ENCODE measurements around the gene RTP3. TPM values are rescaled to one million over a fixed set of nuclear protein-coding genes. Genes with fewer than 3 reads are reported as not detected.

Gene RTP3
- total RNA-seq, 1 experiment from 2014 or later = not detected

DNA sequence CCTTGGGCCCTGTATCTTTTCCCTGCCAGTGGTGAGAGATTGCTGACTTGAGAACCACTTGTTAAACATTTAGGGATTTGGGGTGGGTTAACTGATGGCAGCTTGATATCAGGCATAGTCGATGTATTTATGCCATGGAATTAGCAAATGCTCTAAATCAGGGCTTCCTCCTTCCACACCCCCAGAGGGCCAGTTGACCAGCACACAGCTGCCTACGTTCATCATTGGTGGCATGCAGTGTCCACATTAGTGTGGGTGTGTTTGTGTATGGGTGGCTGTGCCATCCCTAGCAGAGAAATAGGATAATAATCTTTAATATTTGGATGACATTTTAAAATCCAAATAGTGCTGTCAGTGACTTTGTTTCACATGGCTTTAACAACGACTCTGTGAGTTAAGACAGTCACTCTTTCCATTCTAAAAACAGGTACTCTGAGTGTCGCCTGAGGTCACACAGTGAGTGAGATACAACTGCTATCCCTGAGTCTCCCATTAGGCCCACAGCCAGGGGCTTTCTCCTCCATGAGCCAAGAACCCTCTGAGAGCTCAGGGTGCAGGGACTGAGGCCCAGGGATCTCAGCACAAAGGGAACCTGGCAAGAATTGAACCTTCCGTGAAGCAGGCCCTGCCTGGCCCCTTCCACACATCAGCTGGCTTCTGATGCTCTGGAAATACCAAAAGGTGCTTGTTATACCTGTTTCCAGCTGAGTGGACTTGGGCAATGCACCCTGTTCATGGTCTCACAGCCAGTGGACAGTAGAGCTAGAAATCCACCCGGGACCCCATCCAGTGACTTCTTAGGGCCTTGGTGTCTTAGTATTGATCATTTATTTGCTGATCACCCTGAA lies 28.8 kb upstream of the RTP3 start:
- DNase-seq (ENCODE audit: low read depth) = no peak

- DNase-seq (ENCODE audit: low read depth) = no peak
Measured at GRCh38 chr3:46469680-46470357, 28.0 kb upstream of the RTP3 start.

DNA sequence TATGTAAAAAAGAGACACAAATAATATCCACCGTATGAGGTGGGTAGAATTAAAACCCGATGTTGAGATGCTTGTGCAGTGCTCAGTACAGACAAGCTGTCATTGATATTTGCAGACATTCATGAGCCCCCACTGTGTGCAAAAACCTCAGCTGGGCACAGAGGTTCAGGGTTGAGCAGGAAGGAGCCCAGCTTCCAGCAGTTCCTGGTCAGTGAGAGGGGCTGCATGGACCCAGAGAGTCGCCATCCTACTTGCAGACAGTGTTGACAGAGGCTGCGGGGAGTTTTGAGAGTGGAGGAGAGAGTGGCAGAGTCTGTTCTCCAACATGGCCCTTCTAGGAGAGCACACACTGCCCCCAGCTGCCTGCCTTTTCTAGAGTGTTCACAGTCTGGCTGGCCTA lies 26.9 kb upstream of the RTP3 start:
- DNase-seq (ENCODE audit: low read depth) = no peak

GRCh38 chr3:46471371-46471914 lies 26.3 kb upstream of the RTP3 start:
- no peak for DNase-seq (ENCODE audit: low read depth)

DNA sequence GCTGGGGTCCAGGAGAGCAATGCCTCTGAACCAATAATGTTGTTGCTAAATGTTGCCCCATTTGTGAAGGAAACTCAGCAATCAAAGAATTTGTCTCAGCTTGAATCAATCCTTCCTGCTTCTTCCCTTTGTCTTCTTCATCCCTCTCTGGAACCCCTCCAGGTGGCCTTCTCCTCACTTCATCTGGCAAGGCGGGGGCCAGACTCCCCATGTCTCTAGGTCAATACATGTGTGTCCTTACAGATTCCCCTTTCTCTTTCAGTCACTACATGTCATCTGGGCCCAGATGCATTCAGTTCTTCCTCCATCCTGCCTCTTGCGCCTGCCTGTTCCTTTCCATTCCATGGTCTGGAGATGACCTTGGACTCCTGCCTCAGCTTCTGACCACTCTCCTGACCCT lies 25.0 kb upstream of the RTP3 start:
- no peak for DNase-seq (ENCODE audit: low read depth)

DNA sequence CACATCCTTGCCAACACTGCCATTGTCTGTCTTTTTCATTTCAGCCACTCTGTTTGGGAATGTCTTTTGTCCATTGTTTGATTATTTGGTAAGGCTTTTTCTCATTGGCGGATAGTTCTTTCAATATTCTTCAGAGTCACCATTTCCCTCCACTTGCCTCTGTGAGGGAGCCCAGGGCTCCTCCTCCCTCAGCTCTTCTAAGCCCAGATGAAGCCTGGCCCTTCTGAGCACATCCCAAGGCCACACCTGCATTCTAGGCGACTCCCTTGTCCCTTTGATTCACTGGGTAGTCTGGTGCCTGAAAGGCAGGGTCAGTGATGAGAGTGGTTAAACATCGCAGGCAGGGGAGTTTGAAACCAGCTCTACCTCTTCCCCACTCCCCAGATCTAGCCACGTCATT lies 20.6 kb upstream of the RTP3 start:
- no peak for DNase-seq (ENCODE audit: low read depth)

DNA sequence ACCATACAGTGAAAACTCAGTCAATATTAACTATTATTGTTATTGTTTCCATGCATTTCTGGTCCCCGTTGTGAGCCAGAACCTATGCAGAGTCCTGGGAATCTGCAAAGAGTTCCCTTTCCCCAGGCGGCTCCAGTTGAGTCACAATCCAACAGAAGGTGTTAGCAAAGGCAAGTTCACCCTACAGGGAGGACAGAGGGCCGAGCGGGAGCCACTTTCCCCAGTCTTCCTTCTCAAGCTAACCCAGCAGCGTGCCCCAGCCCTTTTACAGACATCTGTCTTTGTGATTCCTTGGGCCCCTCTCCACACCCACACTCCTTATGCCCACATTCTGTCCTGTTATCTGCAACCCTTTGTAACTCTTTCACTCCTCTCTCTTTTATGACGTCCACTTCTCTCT lies 20.0 kb upstream of the RTP3 start:
- no peak for DNase-seq (ENCODE audit: low read depth)

- no peak for DNase-seq (ENCODE audit: low read depth)
Measured at GRCh38 chr3:46478341-46478740, 19.4 kb upstream of the RTP3 start.

- DNase-seq (ENCODE audit: low read depth) = no peak
Measured at GRCh38 chr3:46479021-46479420, 18.8 kb upstream of the RTP3 start.

DNA sequence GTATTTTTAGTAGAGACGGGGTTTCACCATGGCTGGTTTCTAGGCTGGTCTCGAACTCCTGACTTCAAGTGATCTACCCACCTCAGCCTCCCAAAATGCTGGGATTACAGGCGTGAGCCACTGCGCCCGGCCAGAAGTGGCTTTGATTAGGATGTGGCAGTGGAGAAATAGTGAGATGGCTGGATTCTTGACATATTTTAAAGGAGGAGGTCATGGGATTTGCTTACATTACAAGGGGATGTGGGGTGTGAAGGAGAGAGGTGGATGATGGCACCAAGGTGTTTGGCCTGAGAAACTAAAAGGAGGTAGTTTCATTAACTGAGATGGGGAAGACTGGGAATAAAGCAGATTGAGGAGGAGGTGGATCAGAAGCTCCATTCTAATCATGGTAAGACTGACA lies 18.1 kb upstream of the RTP3 start:
- DNase-seq (ENCODE audit: low read depth) = peak; percentile 62

DNA sequence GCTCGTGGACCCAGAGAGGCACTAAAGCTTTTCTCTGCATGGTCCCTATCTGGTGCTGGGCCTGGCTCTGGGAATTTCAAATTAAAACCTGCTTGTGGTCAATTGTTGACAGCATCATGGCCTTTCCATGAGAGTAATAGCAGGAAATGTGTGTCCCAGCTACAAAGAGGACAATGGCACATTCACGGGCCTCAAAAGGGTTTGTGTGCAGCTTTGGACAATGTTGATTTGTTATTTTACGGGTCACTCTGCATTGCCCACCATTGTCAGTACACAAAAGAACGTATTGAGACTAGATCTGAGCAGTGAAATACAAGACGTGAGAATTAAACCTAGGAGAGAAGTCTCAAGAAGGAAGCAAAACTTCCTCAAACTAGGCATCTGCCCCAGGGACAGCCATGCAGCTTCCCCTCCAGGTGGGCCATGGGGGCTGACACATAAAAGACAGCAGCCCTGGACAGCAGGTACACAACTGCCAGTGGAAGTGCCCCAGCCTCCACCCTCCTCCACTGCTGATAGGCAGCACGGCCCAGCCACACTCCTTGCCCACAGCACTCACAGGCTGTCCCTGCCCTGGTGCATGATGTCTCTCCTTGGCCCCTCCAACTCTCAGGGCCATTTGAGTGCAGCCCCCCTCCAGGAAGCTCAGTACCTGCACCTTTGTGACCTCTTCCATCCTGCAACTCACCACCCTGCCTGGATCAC lies 17.1 kb upstream of the RTP3 start:
- DNase-seq (ENCODE audit: low read depth) = no peak

DNA sequence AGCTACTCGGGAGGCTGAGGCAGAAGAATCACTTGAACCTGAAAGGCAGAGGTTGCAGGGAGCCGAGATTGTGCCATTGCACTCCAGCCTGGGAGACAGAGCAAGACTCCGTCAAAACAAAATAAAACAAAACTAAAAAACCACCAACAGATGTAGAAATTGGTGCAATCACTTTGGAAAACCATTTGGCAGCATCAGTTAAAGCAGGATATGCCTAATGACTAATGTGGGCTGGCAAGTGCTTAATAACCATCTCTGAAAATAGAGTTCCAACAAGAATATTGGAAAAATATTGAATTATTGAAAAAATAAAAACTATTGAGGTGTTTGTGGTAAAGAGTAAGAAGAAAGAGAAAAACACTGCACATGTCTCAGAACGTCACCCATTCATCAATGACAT lies 16.1 kb upstream of the RTP3 start:
- no peak for DNase-seq (ENCODE audit: low read depth)

DNA sequence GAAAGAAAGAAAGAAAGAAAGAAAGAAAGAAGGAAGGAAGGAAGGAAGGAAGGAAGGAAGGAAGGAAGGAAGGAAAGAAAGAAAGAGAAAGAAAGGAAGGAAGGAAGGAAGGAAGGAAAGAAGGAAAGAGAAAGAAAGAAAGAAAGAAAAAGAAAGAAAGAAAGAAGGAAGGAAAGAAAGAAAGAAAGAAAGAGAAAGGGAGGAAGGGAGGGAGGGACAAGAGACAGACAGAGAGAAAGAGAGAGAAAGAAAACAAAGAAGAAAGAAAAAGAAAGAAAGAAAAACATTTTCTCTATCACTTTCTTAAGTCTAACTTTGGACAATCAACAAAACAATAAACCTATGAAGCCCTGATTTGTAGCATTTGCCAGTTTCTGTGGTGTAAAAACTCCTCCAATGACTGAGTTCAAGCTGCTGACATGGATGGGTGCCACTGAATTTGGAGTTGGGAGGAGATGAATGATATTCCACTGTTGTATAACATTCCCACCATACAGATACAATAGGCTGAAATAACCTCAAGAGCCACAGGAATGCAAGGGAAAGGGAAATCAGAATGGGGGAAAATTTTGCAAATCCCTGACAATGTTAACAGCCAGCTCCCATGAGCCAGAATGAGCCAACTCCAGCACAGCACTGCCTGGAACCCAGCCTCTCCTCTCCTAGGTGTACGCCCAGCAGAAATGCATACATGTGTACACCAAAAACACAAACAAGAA lies 15.0 kb upstream of the RTP3 start:
- peak; percentile 93 for DNase-seq (ENCODE audit: low read depth)

- DNase-seq (ENCODE audit: low read depth) = no peak
Measured at GRCh38 chr3:46483825-46484224, 14.0 kb upstream of the RTP3 start.

GRCh38 chr3:46484388-46484787 lies 13.4 kb upstream of the RTP3 start:
- no peak for DNase-seq (ENCODE audit: low read depth)

DNA sequence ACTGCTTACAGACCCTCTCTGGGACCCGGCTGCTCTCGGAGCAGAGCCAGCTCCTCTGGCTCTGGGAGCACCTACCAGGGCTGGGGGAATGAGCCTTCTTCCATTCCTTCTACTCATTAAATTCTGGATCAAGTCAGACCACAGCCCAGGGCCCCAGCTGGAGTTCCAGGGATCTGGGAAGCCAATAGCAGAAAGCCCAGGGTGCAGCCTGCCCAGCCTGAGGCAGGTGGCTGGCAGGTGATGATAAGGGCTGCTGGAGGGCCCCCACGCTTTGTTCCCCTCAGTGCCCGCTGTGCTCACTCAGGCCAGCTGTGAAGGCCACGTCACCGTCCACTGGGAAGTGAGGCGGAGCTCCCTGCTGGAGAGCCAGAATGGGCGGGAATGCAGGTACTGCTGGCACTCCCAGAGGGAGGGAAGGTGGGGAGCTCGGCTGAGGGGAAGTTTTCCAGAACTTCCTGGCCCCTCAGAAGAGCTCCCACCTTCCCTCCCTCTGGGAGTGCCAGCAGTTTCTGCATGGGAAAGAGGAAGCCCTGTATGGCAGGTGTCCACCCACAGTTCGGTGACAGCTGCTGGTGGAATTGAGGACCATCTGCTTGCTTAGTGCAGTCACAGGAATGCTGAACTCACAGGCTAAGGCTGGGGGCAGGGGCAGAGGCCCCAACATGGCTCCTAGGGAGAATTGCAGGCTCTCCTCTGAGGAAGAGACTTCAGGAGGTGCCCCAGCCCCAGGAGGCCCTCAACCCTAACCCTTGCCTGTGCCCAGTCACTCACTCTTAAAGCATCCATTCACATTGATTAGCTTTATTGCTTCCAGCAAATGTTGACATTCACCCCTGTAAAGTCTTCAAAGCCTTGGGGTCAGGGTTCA lies 12.6 kb upstream of the RTP3 start:
- no peak for DNase-seq (ENCODE audit: low read depth)

DNA sequence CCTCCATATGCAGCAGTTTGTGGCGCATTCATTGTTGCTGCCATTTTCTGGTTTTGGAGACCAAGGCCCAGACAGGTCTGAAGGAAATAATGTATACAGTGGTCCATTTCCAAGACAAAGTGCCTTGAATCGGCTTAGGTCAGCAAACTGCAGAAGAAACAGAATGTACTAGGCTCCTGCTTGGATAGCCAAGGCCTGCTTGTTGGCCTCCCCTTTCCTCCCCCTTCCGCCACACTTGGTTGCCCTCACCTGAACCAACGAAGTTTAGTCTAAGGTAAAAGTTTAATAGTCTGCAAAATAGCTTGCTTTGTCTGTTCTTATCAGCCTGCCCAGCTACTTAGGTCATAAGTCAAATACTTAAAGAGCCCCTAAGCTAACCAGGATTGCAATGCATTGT lies 12.0 kb upstream of the RTP3 start:
- no peak for DNase-seq (ENCODE audit: low read depth)

DNA sequence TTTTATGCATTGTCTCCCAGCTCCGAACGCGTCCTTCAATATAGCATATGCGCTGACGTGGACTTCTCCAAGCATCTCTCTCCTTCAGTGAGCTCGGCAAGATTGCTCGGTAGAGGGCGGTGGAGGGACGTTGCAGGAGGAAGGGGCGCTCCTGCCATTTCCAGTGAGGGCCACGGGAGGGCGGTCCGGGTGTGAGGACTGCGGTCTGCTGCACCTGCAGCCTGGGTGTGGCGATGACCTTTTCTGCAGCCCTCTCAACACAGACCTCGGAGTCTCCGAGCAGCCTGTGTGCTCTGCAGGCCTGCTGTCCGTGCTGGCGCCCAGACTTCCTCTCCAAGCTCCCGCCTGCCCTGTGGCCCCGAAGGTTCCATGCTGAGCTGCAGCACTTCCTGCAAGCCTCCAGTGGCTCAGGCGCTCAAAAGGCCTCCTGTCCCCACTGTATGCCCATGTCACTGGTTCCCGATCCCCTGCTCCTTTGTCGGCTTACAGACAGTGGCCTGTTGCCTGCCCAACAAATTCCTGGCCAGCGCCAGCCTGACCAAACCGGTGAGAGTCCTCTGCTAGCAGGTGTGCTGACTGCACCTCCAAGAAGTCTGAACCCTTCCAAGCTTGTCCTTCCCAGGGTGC lies 8.9 kb upstream of the RTP3 start:
- peak; percentile 89 for DNase-seq (ENCODE audit: low read depth)

DNA sequence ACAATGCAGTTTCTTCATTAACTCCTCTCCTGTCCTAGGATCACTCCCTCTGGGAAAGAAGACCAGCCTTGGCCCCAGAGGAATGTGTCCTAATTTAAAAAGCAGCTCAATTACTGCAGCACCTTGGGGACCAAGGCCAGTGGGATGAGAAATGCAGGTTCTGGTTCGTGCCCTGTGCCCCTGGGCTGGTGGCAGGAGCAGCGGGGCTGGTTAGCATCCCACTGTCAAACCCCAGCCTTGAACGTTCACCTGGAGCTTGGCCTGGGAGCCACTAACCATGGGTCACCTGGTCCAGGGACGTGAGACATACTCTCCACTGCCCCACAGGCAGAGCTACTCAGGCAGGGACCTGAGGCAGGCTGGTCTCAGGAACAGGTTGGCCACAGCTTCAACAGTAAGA lies 8.4 kb upstream of the RTP3 start:
- DNase-seq (ENCODE audit: low read depth) = no peak

GRCh38 chr3:46489875-46490274 lies 7.9 kb upstream of the RTP3 start:
- peak; percentile 58 for DNase-seq (ENCODE audit: low read depth)

Measured in HT1080 (cell line).